ENCODE measurements around the gene DENR.

DNA sequence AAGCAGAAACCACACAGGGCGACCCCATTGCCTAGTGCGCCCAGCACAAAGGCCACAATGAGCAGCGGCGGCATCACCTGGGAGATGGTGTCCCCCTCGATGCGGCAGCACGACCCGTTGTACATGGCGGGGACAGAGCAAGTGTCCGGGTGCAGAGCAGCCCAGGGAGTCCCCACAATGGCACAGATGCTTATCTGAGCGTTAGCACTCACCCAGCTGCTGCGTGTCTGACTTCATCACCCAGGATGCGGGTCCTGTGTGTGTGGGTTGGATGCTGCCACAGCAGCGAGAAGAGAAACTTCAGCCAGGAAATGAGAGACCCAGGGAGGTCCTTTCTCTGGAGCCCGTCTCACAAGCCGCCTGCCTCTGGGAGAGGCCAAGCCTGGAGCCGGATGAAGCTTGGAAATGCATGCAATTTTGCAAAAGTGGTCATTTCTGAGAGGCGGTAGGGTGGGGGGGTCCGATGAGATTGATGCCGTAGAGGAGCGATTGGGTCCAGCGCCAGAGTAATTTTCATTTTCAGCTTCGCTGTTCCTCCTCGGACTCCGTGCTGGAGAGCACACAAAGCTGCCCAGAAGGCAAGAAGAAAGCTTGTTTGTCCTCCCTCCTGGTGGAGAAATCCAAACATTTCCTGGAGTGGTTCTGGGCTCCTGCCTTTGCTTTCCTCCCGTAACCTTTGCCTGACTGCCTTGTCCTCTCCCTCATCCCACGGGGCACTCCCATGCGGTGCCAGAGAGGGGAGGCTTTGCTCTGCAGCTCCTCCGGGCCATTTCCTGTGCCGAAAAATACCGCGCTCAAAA, 22.2 kb upstream of the DENR start, which contains the start of gene HCAR1:
- TF ChIP-seq, protein P1, sequence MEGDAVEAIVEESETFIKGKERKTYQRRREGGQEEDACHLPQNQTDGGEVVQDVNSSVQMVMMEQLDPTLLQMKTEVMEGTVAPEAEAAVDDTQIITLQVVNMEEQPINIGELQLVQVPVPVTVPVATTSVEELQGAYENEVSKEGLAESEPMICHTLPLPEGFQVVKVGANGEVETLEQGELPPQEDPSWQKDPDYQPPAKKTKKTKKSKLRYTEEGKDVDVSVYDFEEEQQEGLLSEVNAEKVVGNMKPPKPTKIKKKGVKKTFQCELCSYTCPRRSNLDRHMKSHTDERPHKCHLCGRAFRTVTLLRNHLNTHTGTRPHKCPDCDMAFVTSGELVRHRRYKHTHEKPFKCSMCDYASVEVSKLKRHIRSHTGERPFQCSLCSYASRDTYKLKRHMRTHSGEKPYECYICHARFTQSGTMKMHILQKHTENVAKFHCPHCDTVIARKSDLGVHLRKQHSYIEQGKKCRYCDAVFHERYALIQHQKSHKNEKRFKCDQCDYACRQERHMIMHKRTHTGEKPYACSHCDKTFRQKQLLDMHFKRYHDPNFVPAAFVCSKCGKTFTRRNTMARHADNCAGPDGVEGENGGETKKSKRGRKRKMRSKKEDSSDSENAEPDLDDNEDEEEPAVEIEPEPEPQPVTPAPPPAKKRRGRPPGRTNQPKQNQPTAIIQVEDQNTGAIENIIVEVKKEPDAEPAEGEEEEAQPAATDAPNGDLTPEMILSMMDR (IDR thresholded peaks at IDR 0.05), result no peak
- TF ChIP-seq POLR2AphosphoS5 (IDR thresholded peaks at IDR 0.05) (no peak), EP300 (IDR thresholded peaks at IDR 0.05; ENCODE audit: low read depth) (no peak), POLR2A (IDR thresholded peaks at IDR 0.05) (no peak)

Measured in transverse colon (tissue), 4 donors.